NCI-H446 (cell line): ENCODE measurements around the gene MYBPHL.
"Not testable (repeated sequence)": the region's sequence is repeated elsewhere in the genome, so short reads cannot be mapped to it uniquely, and the experiment has no call there.

ENCODE experiments used
- DNase-seq, 2 experiments: peaks; one replicate each; lab custom pipeline; 2025; lab: John Stamatoyannopoulos, UW

Gene MYBPHL

GRCh38 chr1:109305991-109306390, 820 bp downstream of the MYBPHL start:
- not testable (repeated sequence) for DNase-seq

DNA sequence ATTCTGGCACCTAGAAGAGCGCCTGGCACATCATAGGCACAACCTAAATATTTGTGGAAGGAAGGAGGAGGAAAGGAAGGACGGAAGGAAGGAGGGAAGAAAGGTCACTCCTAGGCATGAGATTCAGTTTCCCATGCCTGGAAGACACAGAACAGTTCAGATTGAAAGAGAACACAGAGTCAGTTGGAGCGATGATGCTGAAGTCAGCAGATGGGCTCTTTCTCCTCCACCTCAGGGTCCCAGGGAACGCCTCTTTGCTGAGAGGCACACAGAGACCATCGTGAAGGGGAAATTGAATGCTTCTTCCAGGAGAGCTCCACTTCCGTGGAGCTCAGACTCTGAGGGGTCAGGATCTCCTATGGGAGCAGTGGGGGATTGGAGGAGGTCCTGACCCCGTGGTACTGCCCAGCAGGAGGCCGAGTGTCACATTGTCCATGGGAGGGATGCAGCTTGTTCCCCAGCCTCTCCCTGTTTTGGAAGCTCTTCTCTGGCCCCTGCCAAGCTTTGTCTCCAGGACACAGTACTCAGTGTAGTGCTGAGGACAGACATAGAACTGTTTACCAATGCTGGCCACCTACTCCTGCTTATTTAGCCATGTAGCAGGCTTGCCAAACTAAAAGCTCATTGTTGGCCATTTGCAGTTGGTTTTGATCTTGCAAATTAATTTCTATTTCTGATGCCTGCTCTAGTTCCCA, 2.4 kb downstream of the MYBPHL start:
- DNase-seq: no peak

DNA sequence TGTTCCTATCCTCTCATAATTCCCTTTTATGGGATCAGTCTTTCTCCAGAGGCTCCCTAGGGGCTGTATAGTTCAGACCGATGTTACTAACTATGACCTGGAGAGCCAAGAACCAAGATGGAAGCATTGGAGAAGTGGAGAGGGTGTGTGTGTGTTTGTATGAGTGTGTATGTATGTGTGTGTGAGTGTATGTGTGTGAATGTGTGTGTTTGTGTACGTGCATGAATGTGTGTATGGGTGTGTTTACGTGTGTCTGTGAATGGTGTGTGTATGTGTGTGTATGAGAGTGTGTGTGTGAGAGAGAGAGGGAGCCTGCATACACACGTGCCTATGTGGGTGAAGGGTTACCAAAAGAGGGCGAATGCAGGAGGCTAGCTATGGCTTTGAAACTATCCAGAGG, 4.9 kb downstream of the MYBPHL start:
- no peak for DNase-seq

GRCh38 chr1:109300650-109301151, 6.1 kb downstream of the MYBPHL start:
- DNase-seq: no peak

DNA sequence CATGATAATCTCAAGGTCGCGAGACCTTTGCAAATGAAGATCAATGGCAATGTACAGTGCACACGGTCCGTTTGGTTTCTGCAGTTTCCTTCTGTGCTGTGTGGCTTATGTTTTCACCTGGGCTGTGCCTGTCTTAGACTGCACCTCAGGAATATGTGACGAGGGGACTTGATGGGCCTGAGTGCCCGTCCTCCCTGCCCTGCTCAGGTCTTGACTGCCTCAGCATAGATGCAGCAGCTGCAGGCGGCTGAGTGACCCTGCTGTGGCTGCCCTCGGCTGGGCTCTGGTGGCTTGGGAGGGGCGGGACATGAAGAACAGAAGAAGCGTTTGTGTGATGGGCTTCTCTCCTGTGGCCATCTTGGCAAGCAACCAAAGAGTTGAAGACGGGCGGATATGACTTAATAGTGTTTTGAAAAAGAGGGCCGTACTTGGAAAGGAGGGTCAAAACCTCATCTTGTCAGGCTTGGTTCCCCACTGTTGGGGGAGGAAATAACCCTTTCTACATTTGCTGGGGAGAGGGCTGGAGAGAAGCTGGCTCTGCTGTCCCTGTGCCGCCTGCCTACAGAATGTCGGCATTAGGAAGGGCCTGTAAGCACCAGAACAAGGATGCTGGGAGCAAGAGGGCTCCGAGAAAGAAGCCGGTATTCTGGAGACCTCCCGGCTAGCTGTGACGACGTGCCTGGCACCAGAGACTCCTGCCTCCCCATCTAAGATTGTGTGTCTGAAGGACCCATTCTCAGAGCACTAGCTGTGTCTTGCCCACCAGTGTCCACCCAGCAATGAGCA, 7.1 kb downstream of the MYBPHL start:
- no peak for DNase-seq

GRCh38 chr1:109298666-109299557, 7.9 kb downstream of the MYBPHL start:
- DNase-seq: no peak

DNA sequence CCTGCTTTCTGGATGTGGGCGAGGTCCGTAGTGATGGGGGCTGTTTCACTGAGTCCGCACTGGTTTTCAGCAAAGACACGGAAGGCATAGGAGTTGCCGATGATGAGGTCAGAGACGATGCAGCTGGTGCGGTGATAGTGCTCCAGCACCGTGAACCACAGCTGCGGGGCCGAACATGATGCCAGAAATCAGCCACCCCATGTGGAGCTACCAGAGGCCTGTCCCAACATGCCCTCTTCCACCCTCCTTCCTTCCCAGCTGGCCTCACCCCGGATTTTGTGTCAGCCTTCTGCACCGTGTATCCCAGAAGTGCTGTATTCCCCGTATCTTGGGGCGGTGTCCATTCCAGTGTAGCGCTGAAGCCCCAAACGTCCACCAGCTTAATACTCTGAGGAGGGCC, 10.0 kb downstream of the MYBPHL start:
- DNase-seq: peak in 1 of 2 experiments; percentile 24

- peak in 1 of 2 experiments; percentile 52 for DNase-seq
These were observed 10.9 kb downstream of the MYBPHL start for GRCh38 chr1:109295712-109296415.

DNA sequence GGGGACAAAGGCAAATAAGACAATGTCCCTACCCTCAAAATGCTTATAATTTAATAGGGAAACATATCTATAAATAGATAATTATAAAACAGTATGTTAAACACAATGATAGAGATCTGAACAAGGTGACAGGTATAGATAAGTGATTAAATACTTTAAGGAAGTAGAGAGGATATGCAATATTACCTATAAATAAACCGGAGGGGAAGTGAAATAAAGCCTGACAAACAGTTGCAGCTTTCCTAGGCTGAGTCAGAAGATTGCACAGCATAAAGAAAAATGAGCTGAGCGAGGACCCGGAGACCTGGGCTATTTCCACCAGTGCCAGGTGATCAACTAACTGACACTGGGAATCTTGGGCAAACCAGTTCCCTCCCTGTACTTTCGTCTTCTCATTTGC, 12.3 kb downstream of the MYBPHL start:
- no peak for DNase-seq

- DNase-seq: no peak
These were observed 13.8 kb downstream of the MYBPHL start for GRCh38 chr1:109293026-109293425.

- DNase-seq: no peak
These were observed 14.4 kb downstream of the MYBPHL start for GRCh38 chr1:109292364-109292763.

DNA sequence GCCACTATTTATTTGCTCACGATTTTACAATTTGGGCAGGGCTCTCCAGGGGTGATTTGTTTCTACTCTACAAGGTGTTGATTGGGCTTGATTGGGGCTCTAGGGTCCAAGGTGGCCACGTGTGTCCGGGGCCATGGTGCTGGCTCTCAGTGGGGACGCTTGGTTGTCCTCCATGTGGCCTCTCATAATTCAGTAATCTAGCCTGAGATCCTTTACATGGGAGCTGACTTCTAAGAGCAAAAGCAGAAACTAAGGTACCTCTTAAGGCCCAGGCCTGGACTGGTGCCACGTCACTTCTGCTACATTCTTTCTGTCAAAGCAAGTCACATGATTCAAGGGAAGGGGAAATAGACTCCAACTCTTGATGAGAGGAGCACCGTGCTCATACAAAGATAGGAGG, 15.8 kb downstream of the MYBPHL start:
- no peak for DNase-seq

DNA sequence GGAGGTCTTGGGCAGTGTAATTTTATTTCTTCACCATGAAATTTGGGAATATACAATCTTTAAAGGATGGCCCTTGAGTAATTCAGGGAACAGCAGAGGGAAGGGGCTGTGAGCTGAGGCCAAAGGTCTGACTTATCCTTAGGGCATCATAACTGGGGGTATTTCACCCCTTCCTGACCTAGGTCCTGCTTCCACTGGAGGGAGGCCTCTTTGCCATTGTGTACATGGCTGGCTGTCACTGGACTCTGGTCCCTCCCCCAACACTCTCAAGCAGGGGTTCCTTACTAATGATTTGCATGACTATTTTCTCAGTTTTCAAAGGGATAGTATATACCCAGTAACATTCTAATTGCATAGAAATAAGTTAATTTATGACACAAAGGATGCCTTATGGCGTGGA, 16.7 kb downstream of the MYBPHL start:
- no peak for DNase-seq

DNA sequence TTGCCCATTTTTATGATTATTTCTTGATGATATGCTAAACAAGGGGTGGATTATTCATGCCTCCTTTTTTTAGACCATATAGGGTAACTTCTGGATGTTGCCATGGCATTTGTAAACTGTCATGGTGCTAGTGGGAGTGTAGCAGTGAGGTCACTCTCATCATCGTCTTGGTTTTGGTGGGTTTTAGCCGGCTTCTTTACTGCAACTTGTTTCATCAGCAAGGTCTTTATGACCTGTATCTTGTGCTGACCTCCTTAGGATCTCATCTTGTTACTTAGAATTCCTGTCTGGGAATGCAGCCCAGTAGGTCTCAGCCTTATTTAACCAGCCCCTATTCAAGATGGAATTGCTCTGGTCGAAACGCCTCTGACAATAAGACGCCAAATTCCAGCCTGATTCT, 20.0 kb downstream of the MYBPHL start:
- DNase-seq: not testable (repeated sequence)

- DNase-seq: no peak
These were observed 22.8 kb downstream of the MYBPHL start for GRCh38 chr1:109283748-109284600.

GRCh38 chr1:109282952-109283747, 23.7 kb downstream of the MYBPHL start, which contains the start of gene PSRC1:
TSS of gene PSRC1 (minus strand) at chr1:109283145.
- peak; percentile 96 to 99 for DNase-seq

DNA sequence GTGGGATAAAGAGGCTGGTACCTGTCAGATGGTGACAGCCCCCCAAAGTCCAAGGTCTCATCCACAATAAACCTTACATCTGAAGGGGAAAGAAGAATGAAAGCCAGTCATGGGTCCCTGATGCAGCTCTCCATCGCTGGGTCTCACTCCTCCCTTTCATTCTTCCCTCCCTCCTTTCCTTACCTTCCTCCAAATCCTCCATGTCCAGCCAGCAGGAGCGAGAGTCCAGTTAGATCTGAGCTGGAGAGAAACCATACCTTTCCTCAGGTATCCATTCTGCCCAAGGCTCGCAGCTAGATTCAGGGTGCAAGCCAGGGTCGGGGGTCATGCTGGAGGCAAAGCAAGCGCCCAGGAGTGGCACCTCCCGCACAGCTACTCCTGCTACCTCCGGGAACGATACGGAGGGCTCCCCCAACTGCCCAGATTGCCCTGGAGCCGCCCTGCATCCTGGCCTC, 24.3 kb downstream of the MYBPHL start:
- DNase-seq: no peak

DNA sequence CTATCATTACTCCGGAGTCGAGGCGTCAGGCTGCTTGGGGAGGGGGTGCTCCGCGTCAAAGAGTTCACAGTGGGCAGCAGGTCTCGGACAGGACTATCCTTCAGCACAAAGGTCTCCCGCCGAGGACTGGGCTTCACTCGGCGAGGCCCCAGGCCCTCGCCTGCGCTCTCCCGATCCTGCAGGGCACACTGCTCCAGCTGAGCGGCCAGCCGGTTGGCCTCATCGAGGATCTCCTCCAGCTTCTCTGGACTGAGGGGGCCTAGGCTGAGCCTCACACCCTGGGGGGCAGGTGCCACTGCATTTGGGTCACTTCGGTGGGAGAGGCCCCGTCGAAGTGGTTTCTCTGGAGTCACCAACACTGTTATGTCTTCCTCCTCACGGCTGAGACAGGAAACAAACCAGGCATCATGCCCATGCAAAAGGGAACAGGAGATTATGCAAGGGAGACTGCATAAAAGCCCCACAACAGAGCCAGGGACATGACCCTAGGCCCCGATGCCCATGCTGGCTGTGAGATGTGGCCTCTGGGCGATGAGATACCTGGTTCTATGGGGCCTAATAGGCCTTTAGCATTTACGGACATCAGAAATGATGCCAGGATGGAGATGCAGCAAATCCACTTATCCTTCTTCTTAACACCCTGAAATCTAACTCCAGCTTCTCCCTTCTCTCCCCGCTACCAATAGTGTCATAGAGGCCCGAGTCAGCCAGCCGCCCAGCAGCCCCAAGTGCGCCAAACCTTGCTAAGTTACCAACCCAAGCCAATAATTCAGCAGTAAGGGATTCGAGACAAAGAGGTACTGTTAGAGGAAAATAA, 24.9 kb downstream of the MYBPHL start:
- DNase-seq: no peak

- DNase-seq: no peak
These were observed 25.9 kb downstream of the MYBPHL start for GRCh38 chr1:109280862-109281261.
